ENCODE measurements around the gene PTPRM.

PTPRM gene

DNA sequence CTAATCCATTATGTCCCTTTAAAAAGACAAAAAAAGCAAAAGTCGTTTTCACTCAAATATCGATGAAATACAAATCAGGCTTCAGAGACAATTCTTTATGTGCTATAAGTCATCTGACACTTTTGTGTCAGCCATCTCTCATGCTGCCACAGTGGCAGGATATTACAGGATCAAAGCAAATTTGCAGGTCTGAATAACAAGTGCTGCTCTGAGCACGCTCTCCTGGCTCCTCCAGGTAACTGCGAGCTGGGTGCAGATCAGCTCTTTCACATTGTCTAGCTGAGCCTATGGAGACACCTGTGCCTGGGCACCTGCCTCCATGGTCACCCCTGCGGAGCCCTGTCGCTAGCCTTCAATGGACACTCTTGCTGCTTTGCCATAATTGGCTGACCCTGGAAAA lies 792.0 kb downstream of the PTPRM start:
- H3K4me1 ChIP-seq, result no peaks in the 10 kb centered on the region
- no peaks in the 10 kb centered on the region for H3K27me3 ChIP-seq
- no peak overlapping the region for H3K27ac ChIP-seq
- no peak overlapping the region for H3K4me3 ChIP-seq
- intact Hi-C loops (cut with DNase I; ENCODE audit: low total_unique reads), result no loop called here
- TF ChIP-seq, protein P1, sequence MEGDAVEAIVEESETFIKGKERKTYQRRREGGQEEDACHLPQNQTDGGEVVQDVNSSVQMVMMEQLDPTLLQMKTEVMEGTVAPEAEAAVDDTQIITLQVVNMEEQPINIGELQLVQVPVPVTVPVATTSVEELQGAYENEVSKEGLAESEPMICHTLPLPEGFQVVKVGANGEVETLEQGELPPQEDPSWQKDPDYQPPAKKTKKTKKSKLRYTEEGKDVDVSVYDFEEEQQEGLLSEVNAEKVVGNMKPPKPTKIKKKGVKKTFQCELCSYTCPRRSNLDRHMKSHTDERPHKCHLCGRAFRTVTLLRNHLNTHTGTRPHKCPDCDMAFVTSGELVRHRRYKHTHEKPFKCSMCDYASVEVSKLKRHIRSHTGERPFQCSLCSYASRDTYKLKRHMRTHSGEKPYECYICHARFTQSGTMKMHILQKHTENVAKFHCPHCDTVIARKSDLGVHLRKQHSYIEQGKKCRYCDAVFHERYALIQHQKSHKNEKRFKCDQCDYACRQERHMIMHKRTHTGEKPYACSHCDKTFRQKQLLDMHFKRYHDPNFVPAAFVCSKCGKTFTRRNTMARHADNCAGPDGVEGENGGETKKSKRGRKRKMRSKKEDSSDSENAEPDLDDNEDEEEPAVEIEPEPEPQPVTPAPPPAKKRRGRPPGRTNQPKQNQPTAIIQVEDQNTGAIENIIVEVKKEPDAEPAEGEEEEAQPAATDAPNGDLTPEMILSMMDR (IDR thresholded peaks at IDR 0.05), result no peak
- no peaks in the 10 kb centered on the region for H3K36me3 ChIP-seq
- no peaks in the 10 kb centered on the region for H3K9me3 ChIP-seq
- DNase-seq, result no peak

DNA sequence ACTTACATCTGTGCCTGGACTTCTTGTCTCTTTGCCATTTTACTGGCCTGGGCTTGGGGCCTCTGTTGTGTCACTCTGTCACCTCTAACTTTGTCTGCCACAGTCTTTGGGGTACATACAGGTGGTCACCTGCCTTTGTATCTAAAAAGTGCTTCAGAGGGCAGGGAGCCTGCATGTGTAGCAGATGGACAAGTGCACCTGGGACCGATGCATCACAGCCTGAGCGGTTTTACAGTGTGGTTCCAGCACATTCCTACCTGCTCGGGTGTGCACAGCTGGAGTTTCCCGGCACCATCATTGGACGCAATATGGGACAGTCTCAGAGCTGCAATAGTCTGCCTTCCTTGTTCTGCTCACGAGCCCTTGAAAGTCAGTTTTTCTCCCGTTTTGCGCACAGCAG lies 792.4 kb downstream of the PTPRM start:
- intact Hi-C loops (cut with DNase I; ENCODE audit: low total_unique reads), result no loop called here
- DNase-seq, result no peak
- Histone ChIP-seq H3K4me3 (no peak overlapping the region), H3K27me3 (no peaks in the 10 kb centered on the region), H3K36me3 (no peaks in the 10 kb centered on the region), H3K9me3 (no peaks in the 10 kb centered on the region), H3K27ac (no peak overlapping the region), H3K4me1 (no peaks in the 10 kb centered on the region)
- TF ChIP-seq, protein P1 (IDR thresholded peaks at IDR 0.05), result no peak

DNA sequence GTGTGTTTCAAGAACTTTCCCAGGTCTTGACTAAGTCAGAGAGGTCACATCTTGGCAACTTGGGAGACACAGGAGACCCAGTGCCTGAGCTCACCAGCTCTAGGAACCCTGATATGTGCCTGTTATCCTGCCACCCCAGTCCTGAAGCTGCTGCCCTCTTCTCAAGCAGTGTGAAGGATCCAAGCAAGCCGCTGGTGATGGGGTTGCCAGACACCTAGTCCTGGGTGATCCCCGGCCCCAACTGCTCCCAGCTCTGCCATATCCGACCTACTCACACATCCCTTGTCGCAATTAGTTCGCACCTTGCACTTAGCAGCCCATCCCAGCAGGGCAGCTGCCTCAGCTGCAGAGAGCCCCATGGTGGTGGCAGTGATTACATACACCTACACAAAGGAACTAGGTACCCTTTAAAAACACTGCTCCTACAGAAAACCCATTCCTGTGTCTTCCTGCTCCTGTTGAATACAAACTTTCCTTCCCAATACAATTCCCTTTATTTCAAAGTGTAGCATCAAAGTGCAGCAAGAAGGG lies 794.9 kb downstream of the PTPRM start:
- TF ChIP-seq, protein P1 (IDR thresholded peaks at IDR 0.05), result no peak
- no peak for DNase-seq
- no peaks in the 10 kb centered on the region for H3K27me3 ChIP-seq
- H3K4me1 ChIP-seq, result peaks cover 0 to 3% (median under 1%) of the 10 kb centered on the region in 4 donors
- H3K9me3 ChIP-seq, result no peaks in the 10 kb centered on the region
- no peaks in the 10 kb centered on the region for H3K36me3 ChIP-seq
- H3K4me3 ChIP-seq, result no peak overlapping the region
- intact Hi-C loops (cut with DNase I; ENCODE audit: low total_unique reads), result no loop called here
- no peak overlapping the region for H3K27ac ChIP-seq

DNA sequence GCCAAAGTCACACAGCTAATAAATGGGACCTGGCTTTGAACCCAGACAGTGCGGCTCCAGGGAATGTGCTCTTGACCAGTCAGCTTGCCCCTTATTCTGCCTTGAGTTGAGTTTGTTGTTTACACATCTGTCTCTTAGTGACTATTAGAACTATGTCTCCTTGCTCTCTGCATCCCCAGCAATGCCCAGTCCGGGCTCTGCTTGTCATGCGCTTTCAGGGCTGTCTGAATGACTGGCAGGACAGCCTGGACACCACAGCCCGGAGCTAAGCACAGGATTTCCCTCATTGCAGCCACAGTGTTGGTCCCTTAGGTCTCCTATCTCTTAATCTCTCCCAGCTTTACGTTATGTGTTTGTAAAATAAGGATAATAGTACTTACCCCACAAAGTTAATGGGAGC lies 795.7 kb downstream of the PTPRM start:
- TF ChIP-seq, protein P1 (IDR thresholded peaks at IDR 0.05), result no peak
- no peak for DNase-seq
- Histone ChIP-seq H3K27me3 (no peaks in the 10 kb centered on the region), H3K36me3 (no peaks in the 10 kb centered on the region), H3K9me3 (no peaks in the 10 kb centered on the region), H3K27ac (no peak overlapping the region), H3K4me3 (no peak overlapping the region), H3K4me1 (peaks cover 0 to 11% (median 8%) of the 10 kb centered on the region in 4 donors)
- intact Hi-C loops (cut with DNase I; ENCODE audit: low total_unique reads), result no loop called here

DNA sequence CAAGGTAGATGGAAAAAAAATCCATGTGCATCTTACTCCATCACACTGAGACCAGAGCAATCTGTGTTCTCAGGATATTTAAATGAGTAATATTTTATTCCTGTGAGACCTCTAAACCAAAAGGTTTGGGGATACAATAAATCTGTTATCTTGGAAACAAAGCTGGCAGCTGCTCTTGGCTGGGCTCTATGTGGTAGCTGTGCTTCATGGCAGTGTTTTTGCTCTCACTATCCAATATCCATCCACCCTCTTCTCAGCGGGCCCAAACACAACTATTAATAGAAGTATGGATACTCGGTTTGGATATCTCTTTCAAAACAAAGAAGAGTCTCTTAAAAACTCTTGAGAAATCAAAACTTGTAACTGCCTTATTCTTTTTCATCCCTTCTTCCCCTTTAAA lies 797.3 kb downstream of the PTPRM start:
- H3K4me1 ChIP-seq, result peaks cover 0 to 11% (median 8%) of the 10 kb centered on the region in 4 donors
- intact Hi-C loops (cut with DNase I; ENCODE audit: low total_unique reads), result no loop called here
- no peak overlapping the region for H3K4me3 ChIP-seq
- no peaks in the 10 kb centered on the region for H3K9me3 ChIP-seq
- DNase-seq, result no peak
- H3K27ac ChIP-seq, result no peak overlapping the region
- H3K36me3 ChIP-seq, result no peaks in the 10 kb centered on the region
- H3K27me3 ChIP-seq, result no peaks in the 10 kb centered on the region
- TF ChIP-seq, protein P1 (IDR thresholded peaks at IDR 0.05), result no peak

DNA sequence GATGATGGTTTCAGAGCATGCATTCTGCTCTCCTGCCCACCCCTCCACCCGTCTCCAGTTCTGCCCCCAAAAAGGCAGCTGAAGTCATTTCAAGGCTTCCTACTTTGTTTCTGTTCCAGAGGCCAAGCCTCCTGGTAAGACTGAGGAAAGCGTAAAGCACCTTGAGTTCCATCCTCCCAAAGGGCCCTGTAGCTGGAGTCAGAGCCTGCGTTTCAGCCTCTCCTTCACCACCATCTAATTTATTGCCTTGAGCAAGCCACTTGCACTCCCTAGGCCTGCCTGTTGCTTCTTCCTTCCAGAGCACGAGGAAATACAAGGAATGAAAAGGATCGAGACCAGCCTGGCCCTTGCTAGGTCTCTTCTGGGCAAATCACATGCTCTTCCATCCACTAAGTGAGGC lies 797.9 kb downstream of the PTPRM start:
- intact Hi-C loops (cut with DNase I; ENCODE audit: low total_unique reads), result no loop called here
- no peaks in the 10 kb centered on the region for H3K27me3 ChIP-seq
- no peaks in the 10 kb centered on the region for H3K9me3 ChIP-seq
- no peaks in the 10 kb centered on the region for H3K36me3 ChIP-seq
- no peak overlapping the region for H3K4me3 ChIP-seq
- H3K27ac ChIP-seq, result no peak overlapping the region
- peaks cover 0 to 11% (median 8%) of the 10 kb centered on the region in 4 donors for H3K4me1 ChIP-seq
- TF ChIP-seq, protein P1 (IDR thresholded peaks at IDR 0.05), result no peak
- DNase-seq, result no peak

Measured in tibial artery (tissue), 4 donors.